22Rv1 (cell line): ENCODE data around the gene KIAA1614.

ENCODE experiments used
- ZFX ChIP-seq: fragments of 450-650 bp; IDR thresholded peaks from 2 replicates; pipeline ENCODE4 v1.6.1; 2017; ENCODE audit warnings: antibody characterized with exemption, borderline replicate concordance
- TF ChIP-seq, protein P1 (sequence below): fragments of 450-650 bp; IDR thresholded peaks from 2 replicates; pipeline ENCODE4 v1.5.1; 2017; ENCODE audit warnings: mild to moderate bottlenecking

DNA sequence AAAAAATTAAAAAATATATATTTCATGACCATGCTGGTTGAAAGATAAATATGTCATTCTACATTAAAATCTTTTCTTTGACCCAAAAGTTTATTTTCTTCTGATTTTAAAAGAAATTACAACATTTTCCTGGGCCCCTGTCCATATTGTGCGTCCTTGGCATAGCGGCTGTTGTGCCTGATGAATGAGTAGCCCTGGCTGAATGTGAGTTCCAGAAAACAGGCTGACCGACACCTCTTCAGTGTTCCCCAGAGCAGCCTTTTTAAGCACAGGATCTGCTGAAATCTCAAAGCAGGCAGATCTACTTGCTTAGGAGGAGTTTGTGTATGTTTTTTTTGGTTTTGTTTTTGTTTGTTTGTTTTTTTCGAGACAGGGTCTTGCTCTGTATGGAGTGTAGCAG is 19.7 kb downstream of the KIAA1614 start:
- TF ChIP-seq, protein P1, sequence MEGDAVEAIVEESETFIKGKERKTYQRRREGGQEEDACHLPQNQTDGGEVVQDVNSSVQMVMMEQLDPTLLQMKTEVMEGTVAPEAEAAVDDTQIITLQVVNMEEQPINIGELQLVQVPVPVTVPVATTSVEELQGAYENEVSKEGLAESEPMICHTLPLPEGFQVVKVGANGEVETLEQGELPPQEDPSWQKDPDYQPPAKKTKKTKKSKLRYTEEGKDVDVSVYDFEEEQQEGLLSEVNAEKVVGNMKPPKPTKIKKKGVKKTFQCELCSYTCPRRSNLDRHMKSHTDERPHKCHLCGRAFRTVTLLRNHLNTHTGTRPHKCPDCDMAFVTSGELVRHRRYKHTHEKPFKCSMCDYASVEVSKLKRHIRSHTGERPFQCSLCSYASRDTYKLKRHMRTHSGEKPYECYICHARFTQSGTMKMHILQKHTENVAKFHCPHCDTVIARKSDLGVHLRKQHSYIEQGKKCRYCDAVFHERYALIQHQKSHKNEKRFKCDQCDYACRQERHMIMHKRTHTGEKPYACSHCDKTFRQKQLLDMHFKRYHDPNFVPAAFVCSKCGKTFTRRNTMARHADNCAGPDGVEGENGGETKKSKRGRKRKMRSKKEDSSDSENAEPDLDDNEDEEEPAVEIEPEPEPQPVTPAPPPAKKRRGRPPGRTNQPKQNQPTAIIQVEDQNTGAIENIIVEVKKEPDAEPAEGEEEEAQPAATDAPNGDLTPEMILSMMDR: no peak
- TF ChIP-seq ZFX: no peak
